Renal cortical epithelial cell (primary cell): ENCODE measurements around the gene RPS13. TPM values are rescaled to one million over a fixed set of nuclear protein-coding genes. Genes with fewer than 3 reads are reported as not detected.
"Not testable (repeated sequence)": the region's sequence is repeated elsewhere in the genome, so short reads cannot be mapped to it uniquely, and the experiment has no call there.

ENCODE experiments used
- DNase-seq: peaks from one replicate; pipeline ENCODE4 v3.0.0-alpha.2; 2011; ENCODE audit warnings: low read depth
- total RNA-seq: library from RNA; depleted of rRNA; stranded (reverse); fragments of >200 nt; gene quantifications from 2 replicates; pipeline ENCODE4 v1.2.3, GENCODE V29; 2014

The RPS13 gene
- 444 and 900 TPM in 2 replicates for total RNA-seq

GRCh38 chr11:17077520-17078401 lies at the start of gene RPS13:
Gene RPS13, minus strand, starts transcription at chr11:17077667. Its CDS starts 26 bp downstream, at chr11:17077641.
- DNase-seq = peak; percentile 98

DNA sequence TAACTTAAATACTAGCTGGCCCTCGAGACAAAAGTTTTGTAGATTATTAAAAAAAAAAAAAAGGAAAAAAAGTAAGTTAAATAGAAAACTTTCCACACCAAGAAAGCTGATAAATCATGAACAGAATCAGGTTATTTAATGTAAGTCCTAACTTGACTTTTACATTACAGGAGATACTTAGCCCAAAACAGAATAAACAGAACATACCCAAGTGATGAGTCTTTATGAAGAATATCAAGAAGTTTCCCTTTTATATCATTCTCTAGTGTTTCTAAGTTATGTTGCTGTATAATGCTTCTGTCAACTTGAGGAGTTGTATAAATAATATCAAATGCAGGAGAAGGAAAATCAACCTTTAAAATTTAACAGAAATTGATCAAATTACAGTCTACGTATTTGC lies 44.5 kb upstream of the RPS13 start:
- DNase-seq = no peak

GRCh38 chr11:17117262-17117661 lies 39.8 kb upstream of the RPS13 start:
- no peak for DNase-seq

DNA sequence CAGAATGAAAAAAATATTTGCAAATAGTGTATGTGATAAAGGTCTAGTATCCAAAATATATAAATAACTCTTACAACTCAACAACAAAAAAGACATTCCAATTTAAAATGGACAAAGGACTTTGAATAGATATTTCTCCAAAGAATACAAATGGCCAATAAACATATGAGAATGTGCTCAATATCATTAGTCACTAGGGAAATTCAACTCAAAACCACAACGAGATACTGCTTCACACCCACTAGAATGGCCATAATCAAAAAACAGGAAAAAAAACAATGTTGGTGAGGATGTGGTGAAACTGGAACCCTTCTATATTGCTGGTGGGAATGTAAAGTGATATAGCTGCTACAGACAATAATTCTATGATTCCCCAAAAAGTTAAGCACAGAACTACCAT lies 38.6 kb upstream of the RPS13 start:
- DNase-seq = no peak

DNA sequence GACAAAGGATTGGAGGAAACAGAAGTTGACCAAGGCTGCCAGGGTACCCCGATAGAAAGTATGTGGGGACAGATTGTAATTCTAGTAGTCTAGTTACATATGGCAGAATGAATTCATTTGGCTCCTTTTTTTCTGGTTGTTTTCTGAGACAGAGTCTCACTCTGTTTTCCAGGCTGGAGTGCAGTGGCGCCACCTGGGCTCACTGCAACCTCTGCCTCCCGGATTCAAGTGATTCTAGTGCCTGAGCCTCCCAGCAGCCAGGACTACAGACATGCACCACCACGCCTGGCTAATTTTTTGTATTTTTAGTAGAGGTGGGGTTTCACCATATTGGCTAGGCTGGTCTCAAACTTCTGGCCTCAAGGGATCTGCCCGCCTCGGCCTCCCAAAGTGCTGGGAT lies 30.3 kb upstream of the RPS13 start:
- not testable (repeated sequence) for DNase-seq

- not testable (repeated sequence) for DNase-seq
Observed at GRCh38 chr11:17105404-17106040, 28.1 kb upstream of the RPS13 start.

DNA sequence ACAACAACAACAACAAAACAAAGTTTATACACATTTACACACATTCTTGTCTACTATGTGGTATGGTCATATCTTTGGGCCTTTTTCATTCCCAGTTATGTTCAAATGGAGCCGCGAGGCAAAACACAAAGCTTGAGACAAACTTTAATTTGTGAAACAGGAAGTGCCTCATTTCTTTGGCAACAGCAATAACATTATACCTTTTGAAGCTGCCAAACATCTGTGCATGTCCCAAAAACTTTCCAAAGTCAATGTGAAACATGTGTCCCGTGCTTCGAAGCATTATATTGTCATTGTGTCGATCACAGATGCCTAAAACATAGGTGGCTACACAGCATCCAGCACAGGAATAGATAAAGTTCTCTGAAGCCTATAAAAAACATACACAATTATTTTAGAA lies 25.0 kb upstream of the RPS13 start:
- no peak for DNase-seq

DNA sequence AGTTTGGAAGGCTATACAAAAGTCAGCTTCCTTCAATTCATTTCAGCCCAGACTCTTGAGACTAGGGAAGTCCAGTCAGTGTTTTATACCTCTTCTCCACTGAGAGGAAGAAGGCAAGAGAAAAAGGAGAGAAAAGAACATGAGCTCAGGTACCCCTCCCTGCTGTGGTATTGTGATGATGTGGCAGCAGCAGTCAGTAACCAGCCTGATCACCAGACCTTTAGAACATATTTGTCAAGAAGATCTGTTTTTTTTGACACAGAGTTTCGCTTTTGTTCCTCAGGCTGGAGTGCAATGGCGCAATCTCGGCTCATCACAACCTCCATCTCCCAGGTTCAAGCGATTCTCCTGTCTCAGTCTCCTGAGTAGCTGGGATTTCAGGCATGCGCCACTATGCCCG lies 21.2 kb upstream of the RPS13 start:
- no peak for DNase-seq

- no peak for DNase-seq
Observed at GRCh38 chr11:17098038-17098437, 20.6 kb upstream of the RPS13 start.

DNA sequence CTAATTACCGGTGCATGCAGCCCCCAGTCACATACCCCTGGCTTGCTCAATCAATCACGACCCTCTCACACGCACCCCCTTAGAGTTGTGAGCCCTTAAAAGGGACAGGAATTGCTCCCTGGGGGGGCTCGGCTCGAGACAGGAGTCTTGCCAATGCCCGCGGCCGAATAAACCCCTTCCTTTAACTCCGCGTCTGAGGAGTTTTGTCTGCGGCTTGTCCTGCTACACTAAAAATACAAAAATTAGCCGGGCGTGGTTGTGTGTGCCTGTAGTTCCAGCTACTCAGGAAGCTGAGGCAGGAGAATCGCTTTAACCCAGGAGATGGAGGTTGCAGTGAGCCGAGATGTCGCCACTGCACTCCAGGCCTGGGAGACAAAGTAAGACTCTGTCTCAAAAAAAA lies 8.5 kb upstream of the RPS13 start:
- DNase-seq = not testable (repeated sequence)

DNA sequence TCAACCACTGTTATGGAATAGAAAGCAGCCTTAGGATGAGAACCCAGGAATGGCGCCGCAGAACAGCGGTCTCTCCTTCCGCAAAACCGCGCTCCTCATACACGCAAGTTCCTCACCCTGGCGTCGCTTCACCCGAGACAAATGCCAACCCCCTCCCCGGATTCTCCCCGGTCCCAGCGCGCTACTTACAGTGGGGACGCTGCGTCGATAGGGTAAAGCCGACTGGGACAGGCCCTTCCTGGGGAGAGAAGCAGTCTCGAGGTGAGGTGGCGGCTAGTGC lies 287 bp downstream of the RPS13 start:
- peak; percentile 9 for DNase-seq

- peak; percentile 2 for DNase-seq
Observed at GRCh38 chr11:17076517-17077239, 789 bp downstream of the RPS13 start.

DNA sequence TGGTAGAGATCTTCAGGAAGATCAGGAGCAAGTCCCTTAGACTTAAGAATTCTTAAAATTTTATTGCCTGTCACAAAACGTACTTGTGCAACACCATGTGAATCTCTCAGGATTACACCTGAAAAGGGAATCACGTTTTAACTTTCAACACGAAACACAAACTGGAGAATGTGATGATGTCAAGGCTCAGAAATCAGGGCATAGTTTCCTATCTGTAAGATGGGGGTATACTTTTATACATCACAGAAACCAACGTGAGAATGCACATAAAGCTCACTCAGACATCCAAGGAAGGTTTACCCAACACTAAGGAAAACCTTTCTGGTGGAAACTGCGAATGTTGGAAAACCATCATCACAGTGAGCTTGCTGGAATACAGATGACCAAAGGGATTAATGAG lies 2.0 kb downstream of the RPS13 start:
- no peak for DNase-seq

- DNase-seq = no peak
Observed at GRCh38 chr11:17073370-17074027, 4.0 kb downstream of the RPS13 start.

- no peak for DNase-seq
Observed at GRCh38 chr11:17067417-17067816, 10.1 kb downstream of the RPS13 start.

- DNase-seq = no peak
Observed at GRCh38 chr11:17066691-17067090, 10.8 kb downstream of the RPS13 start.

GRCh38 chr11:17063171-17064002 lies 14.1 kb downstream of the RPS13 start:
- DNase-seq = peak; percentile 28

- not testable (repeated sequence) for DNase-seq
Observed at GRCh38 chr11:17051146-17051545, 26.3 kb downstream of the RPS13 start.

GRCh38 chr11:17048491-17048890 lies 29.0 kb downstream of the RPS13 start:
- peak; percentile 90 for DNase-seq

- DNase-seq = no peak
Observed at GRCh38 chr11:17046690-17047089, 30.8 kb downstream of the RPS13 start.
